Gastroesophageal sphincter (tissue), 4 donors: Measurements from ENCODE around the gene NBAS. TPM values are rescaled to one million over a fixed set of nuclear protein-coding genes. Genes with fewer than 3 reads are reported as not detected.

Source experiments
- ATAC-seq: fragments of 150-250 bp; one replicate; pipeline ENCODE4 v1.9.1; 2016; ENCODE audit warnings: mild to moderate bottlenecking, moderate library complexity
- H3K27ac ChIP-seq, 4 donors: fragments of 200-600 bp; sonication (generic) in 3 of 4; 1 replicate in 3 of 4; 2 replicates in 1 of 4; pipeline ENCODE4 v1.5.1; 2016 to 2019
- H3K27me3 ChIP-seq: fragments of 200-600 bp; sonication (generic); one replicate; pipeline ENCODE4 v1.5.1; 2019
- H3K36me3 ChIP-seq, 2 donors: fragments of 200-600 bp; sonication (generic); one replicate each; pipeline ENCODE4 v1.5.1; 2019; ENCODE audit warnings: control low read depth in 1 of 2
- H3K4me1 ChIP-seq, 3 donors: fragments of 200-600 bp; sonication (generic); 1 replicate in 2 of 3; 2 replicates in 1 of 3; pipeline ENCODE4 v1.5.1; 2016 to 2019; ENCODE audit warnings: control low read depth in 2 of 3
- H3K4me3 ChIP-seq, 2 donors: fragments of 200-600 bp; sonication (generic); one replicate each; pipeline ENCODE4 v1.5.1; 2019; ENCODE audit warnings: mild to moderate bottlenecking in 1 of 2, moderate library complexity in 1 of 2
- H3K9me3 ChIP-seq, 3 donors: fragments of 200-600 bp; sonication (generic); one replicate each; pipeline ENCODE4 v1.5.1; 2017 to 2019; ENCODE audit warnings: control low read depth in 2 of 3
- EP300 ChIP-seq: sonication (generic); formaldehyde crosslinking; IDR thresholded peaks from one replicate; pipeline ENCODE4 v1.6.1; 2017; ENCODE audit warnings: antibody characterized with exemption, mild to moderate bottlenecking
- POLR2A ChIP-seq, 2 donors: fragments of 450-650 bp; IDR thresholded peaks; one replicate each; pipeline ENCODE4 v1.6.1; 2017; ENCODE audit warnings: antibody characterized with exemption in 2 of 2, mild to moderate bottlenecking in 2 of 2, moderate library complexity in 1 of 2
- POLR2AphosphoS5 ChIP-seq: sonication (generic); formaldehyde crosslinking; IDR thresholded peaks from one replicate; pipeline ENCODE4 v1.6.1; 2017; ENCODE audit warnings: antibody characterized with exemption
- WGBS, 2 donors: methylation state at CpG; one replicate each; pipeline ENCODE4 v1.1.5; 2018; ENCODE audit warnings: low coverage in 1 of 2; 5-methylcytosine and 5-hydroxymethylcytosine counted together
- total RNA-seq, 4 donors: library from RNA; depleted of rRNA; stranded (reverse); fragments of >200 nt; gene quantifications; one replicate each; pipeline ENCODE4 v1.1.0, GENCODE V29; 2016
- TF ChIP-seq, protein P1 (sequence below), 4 experiments: fragments of 200-600 bp in 2 of 4; fragments of 450-650 bp in 2 of 4; sonication (generic) in 1 of 4; IDR thresholded peaks; one replicate each; pipeline ENCODE4 v1.5.1; 2017 to 2019; ENCODE audit warnings: antibody characterized with exemption in 4 of 4, mild to moderate bottlenecking in 2 of 4, moderate library complexity in 2 of 4

Gene NBAS
- total RNA-seq, 4 donors from 2014 or later: 34.9 to 50.9 (median 40.4) TPM

DNA sequence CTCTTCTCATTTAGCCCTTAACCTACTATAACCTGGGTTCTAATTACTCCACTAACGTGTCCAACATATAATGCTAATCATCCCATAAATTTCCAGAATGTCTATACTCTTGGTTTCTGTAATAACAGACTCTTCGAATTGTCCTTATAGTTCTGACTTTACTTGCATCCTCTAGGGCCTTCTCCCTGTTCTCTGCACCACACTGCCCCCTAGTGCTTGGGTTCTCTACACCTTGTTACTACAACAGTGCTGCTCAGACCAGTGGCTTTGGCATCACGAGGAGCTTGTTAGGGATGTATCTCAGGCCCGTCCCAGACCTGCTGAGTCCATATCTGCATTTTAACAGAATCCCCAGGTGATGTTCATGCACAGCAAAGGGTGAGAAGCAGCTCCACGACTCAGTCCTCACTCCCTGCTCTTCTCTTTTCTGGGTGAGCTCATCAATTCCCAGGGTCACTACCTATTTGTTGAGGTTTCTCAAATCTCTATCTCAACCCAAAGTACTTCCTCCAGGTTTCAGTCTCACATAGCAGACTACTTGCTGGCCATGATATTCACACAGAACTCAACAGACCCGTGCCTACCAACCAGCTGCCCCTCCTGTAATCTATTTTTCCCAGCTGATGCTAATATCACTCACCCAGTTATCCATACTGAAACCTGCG lies 16.1 kb upstream of the NBAS start:
- ATAC-seq: peak; percentile 81
- H3K4me3 ChIP-seq: no peak overlapping the region
- H3K27me3 ChIP-seq: no peaks in the 10 kb centered on the region
- no peaks in the 10 kb centered on the region for H3K4me1 ChIP-seq
- TF ChIP-seq EP300: no peak
- TF ChIP-seq, protein P1, sequence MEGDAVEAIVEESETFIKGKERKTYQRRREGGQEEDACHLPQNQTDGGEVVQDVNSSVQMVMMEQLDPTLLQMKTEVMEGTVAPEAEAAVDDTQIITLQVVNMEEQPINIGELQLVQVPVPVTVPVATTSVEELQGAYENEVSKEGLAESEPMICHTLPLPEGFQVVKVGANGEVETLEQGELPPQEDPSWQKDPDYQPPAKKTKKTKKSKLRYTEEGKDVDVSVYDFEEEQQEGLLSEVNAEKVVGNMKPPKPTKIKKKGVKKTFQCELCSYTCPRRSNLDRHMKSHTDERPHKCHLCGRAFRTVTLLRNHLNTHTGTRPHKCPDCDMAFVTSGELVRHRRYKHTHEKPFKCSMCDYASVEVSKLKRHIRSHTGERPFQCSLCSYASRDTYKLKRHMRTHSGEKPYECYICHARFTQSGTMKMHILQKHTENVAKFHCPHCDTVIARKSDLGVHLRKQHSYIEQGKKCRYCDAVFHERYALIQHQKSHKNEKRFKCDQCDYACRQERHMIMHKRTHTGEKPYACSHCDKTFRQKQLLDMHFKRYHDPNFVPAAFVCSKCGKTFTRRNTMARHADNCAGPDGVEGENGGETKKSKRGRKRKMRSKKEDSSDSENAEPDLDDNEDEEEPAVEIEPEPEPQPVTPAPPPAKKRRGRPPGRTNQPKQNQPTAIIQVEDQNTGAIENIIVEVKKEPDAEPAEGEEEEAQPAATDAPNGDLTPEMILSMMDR (IDR thresholded peaks at IDR 0.05): peak; percentile 59 to 72 (median 62)
- H3K9me3 ChIP-seq: no peaks in the 10 kb centered on the region
- 11 to 20% methylated on average over 6 to 7 of the region's 7 CpGs for WGBS, 2 donors
- no peak overlapping the region for H3K27ac ChIP-seq
- H3K36me3 ChIP-seq: no peaks in the 10 kb centered on the region

DNA sequence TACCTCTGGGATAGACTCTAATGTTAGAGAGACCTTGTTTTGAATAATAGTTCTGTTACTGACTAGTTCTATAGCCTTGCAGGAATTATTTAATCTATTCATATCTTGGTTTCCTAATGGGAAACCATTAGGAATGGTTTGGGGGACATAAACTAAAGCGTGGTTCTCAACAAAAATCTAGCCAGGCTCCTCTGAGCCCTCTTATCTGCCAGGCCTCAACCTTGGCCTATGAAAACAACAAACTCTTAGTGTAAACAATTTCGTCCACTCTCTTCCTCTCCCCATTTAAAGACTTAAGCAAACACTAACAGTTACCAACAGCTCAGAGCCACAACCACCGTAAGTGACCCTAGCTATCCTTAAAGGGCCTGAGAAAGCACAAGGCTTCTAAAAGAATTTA lies 10.6 kb upstream of the NBAS start:
- no peaks in the 10 kb centered on the region for H3K4me1 ChIP-seq
- no peak for ATAC-seq
- no peaks in the 10 kb centered on the region for H3K36me3 ChIP-seq
- no peak overlapping the region for H3K27ac ChIP-seq
- H3K4me3 ChIP-seq: no peak overlapping the region
- no peaks in the 10 kb centered on the region for H3K27me3 ChIP-seq
- TF ChIP-seq EP300 (no peak), POLR2A (IDR thresholded peaks at IDR 0.05) (no peak), POLR2AphosphoS5 (no peak)
- TF ChIP-seq, protein P1 (IDR thresholded peaks at IDR 0.05): no peak
- 73 to 75% methylated on average over 2 to 3 of the region's 3 CpGs for WGBS, 2 donors
- H3K9me3 ChIP-seq: no peaks in the 10 kb centered on the region

DNA sequence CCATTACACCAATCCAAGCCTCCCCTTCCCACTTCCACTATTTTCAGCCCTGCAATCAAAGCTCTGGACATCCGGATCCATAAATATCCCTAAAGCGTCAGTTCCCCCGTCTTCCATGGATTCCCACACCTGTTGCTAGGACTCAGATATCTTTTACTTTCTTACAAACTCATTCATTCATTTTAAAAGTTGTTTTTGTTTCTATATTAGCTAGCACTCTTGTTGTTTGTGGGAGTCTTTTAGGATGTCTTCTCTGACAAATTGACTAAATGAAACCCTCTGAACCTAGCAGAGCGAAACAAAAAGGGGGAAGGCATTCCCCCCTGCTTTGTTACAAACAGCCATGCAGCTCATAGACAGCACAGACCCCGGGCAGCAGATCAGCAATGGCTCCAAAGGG lies 9.0 kb upstream of the NBAS start:
- Histone ChIP-seq H3K4me1 (no peaks in the 10 kb centered on the region), H3K4me3 (no peak overlapping the region), H3K27me3 (no peaks in the 10 kb centered on the region), H3K27ac (no peak overlapping the region), H3K36me3 (no peaks in the 10 kb centered on the region), H3K9me3 (no peaks in the 10 kb centered on the region)
- ATAC-seq: no peak
- 66 to 75% methylated on average over 4 to 5 of the region's 5 CpGs for WGBS, 2 donors
- TF ChIP-seq POLR2AphosphoS5: no peak
- no peak for TF ChIP-seq EP300
- no peak for TF ChIP-seq POLR2A (IDR thresholded peaks at IDR 0.05)
- TF ChIP-seq, protein P1 (IDR thresholded peaks at IDR 0.05): no peak

DNA sequence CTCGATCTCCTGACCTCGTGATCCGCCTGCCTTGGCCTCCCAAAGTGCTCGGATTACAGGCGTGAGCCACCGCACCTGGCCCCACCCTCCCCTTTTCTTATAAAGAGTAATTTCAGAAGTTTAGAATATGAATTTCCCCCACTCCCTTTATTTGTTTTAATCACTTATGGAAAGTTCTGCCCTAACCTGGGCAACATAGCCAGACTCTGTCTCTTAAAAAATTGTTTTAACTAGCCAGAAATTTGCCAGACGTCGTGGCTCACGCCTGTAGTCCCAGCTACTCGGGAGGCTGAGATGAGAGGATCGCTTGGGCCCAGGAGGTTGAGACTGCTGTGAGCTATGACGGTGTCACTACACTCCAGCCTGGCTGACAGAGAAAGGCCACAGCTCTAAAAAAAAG lies 7.7 kb upstream of the NBAS start:
- Histone ChIP-seq H3K9me3 (no peaks in the 10 kb centered on the region), H3K27ac (no peak overlapping the region), H3K4me3 (no peak overlapping the region), H3K36me3 (no peaks in the 10 kb centered on the region), H3K27me3 (no peaks in the 10 kb centered on the region), H3K4me1 (no peaks in the 10 kb centered on the region)
- ATAC-seq: no peak
- TF ChIP-seq POLR2A (IDR thresholded peaks at IDR 0.05) (no peak), EP300 (no peak), POLR2AphosphoS5 (no peak)
- TF ChIP-seq, protein P1 (IDR thresholded peaks at IDR 0.05): no peak
- WGBS, 2 donors: 88 to 97% methylated on average over 5 to 12 of the region's 12 CpGs

DNA sequence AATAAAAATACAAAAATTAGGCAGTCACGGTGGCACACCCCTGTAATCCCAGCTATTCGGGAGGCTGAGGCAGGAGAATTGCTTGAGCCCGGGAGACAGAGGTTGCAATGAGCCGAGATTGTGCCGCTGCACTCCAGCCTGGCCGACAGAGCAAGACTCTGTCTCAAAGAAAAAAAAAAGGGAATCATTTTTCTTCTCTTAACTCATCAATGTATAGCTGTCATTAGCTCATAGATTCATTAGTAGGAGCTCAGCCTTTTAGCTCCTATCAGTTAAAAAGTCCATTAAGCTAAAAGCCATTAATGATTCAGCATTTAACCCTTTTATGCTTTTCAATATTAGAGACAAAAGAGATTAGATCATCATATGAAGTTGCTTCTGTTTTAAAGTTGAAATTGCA lies 5.8 kb upstream of the NBAS start:
- no peak overlapping the region for H3K27ac ChIP-seq
- no peak for ATAC-seq
- H3K9me3 ChIP-seq: no peaks in the 10 kb centered on the region
- H3K36me3 ChIP-seq: no peaks in the 10 kb centered on the region
- WGBS, 2 donors: 82 to 91% methylated on average over 6 of the region's 6 CpGs
- peaks cover 0 to 5% (median 0%) of the 10 kb centered on the region in 3 donors for H3K4me1 ChIP-seq
- no peak overlapping the region for H3K4me3 ChIP-seq
- TF ChIP-seq, protein P1 (IDR thresholded peaks at IDR 0.05): no peak
- TF ChIP-seq POLR2AphosphoS5 (no peak), EP300 (no peak), POLR2A (IDR thresholded peaks at IDR 0.05) (no peak)
- no peaks in the 10 kb centered on the region for H3K27me3 ChIP-seq
